BLaER1 treated with 17β-estradiol and CSF1 and Interleukin-3, amounts not matched to agents 10 nM and 100 nM (cell line): Measurements from ENCODE around the gene SMCO4.
A peak's percentile ranks its signal among the peaks of the same experiment; 100 is the strongest.
"Not testable (repeated sequence)": the region's sequence is repeated elsewhere in the genome, so short reads cannot be mapped to it uniquely, and the experiment has no call there.

Source experiments
- H3K27ac ChIP-seq, 11 experiments: shearing (Covaris generic); formaldehyde crosslinking; 2 replicates each; pipeline ENCODE4 v1.8.1; 2022
- H3K27me3 ChIP-seq, 11 experiments: shearing (Covaris generic); formaldehyde crosslinking; 2 replicates each; pipeline ENCODE4 v1.8.1; 2022
- H3K36me3 ChIP-seq, 11 experiments: shearing (Covaris generic); formaldehyde crosslinking; 2 replicates each; pipeline ENCODE4 v1.8.1; 2022
- H3K4me1 ChIP-seq, 10 experiments: shearing (Covaris generic); formaldehyde crosslinking; 2 replicates each; pipeline ENCODE4 v1.8.1; 2022
- H3K4me2 ChIP-seq, 11 experiments: shearing (Covaris generic); formaldehyde crosslinking; 2 replicates each; pipeline ENCODE4 v1.8.1; 2022
- H3K4me3 ChIP-seq, 10 experiments: shearing (Covaris generic); formaldehyde crosslinking; 2 replicates each; pipeline ENCODE4 v1.8.1; 2022
- H3K9ac ChIP-seq, 11 experiments: shearing (Covaris generic); formaldehyde crosslinking; 2 replicates each; pipeline ENCODE4 v1.8.1; 2022
- H3K9me3 ChIP-seq, 11 experiments: shearing (Covaris generic); formaldehyde crosslinking; replicated peaks in 1 of 11; 2 replicates each; pipeline ENCODE4 v1.8.1; 2022
- H4K20me1 ChIP-seq, 11 experiments: shearing (Covaris generic); formaldehyde crosslinking; 2 replicates each; pipeline ENCODE4 v1.8.1; 2022
- Cebpa-rat ChIP-seq, 11 experiments: shearing (Covaris generic); IDR thresholded peaks; 2 replicates each; pipeline ENCODE4 v1.8.1; 2022

SMCO4 gene

GRCh38 chr11:93536101-93536861, 6.9 kb downstream of the SMCO4 start:
- Histone ChIP-seq H4K20me1 (peaks cover 0 to 46% (median 23%) of the 10 kb centered on the region in 11 experiments; a peak in 14 of 22 replicates), H3K4me2 (peak overlapping the region; percentile 44 to 85 (median 72); a peak in 21 of 22 replicates), H3K36me3 (0 out of 22 replicates have a peak, but pooled peaks cover 0 to 4% (median 0%) of the 10 kb centered on the region in 11 experiments), H3K4me1 (peaks cover 41 to 74% (median 61%) of the 10 kb centered on the region in 10 experiments), H3K27ac (no peak overlapping the region), H3K4me3 (no peak overlapping the region), H3K9ac (0 out of 22 replicates have a peak overlapping the region, but pooled peaks of 1 of the 11 experiments have one; percentile 2), H3K27me3 (no peaks in the 10 kb centered on the region), H3K9me3 (no peaks in the 10 kb centered on the region)
- TF ChIP-seq Cebpa-rat (IDR thresholded peaks at IDR 0.05), result 0 out of 22 replicates have a peak, but pooled peaks of 1 of the 11 experiments have one; percentile 20

DNA sequence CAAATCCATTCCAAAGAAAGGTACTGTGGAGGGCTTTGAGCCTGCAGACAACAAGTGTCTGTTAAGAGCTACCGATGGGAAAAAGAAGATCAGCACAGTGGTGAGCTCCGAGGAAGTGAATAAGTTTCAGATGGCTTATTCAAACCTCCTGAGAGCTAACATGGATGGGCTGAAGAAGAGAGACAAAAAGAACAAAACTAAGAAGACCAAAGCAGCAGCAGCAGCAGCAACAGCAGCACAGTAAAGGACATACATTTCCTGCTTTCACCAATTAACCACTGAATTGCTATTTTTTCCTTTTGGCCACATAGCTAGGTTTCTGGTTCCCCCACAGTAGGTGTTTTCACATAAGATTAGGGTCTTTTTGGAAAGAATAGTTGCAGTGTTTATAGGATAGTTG, 7.6 kb downstream of the SMCO4 start:
- H3K4me1 ChIP-seq, result peaks cover 41 to 81% (median 67%) of the 10 kb centered on the region in 10 experiments
- not testable (repeated sequence) for H3K4me3 ChIP-seq

GRCh38 chr11:93532806-93533205, 10.4 kb downstream of the SMCO4 start:
- H3K27ac ChIP-seq, result no peak overlapping the region
- H3K4me3 ChIP-seq, result no peak overlapping the region
- TF ChIP-seq Cebpa-rat (IDR thresholded peaks at IDR 0.05), result no peak
- H3K9me3 ChIP-seq, result no peaks in the 10 kb centered on the region
- H3K36me3 ChIP-seq, result 0 out of 22 replicates have a peak, but pooled peaks cover 0 to 4% (median 0%) of the 10 kb centered on the region in 11 experiments
- peaks cover 0 to 33% (median 12%) of the 10 kb centered on the region in 11 experiments; a peak in 12 of 22 replicates for H4K20me1 ChIP-seq
- peak overlapping the region in 8 of 11 experiments; percentile 30 to 72 (median 48); a peak in 15 of 22 replicates for H3K4me2 ChIP-seq
- H3K9ac ChIP-seq, result peak overlapping the region in 2 of 11 experiments; percentile 20 to 23; a peak in 1 of 22 replicates
- H3K4me1 ChIP-seq, result peaks cover 61 to 96% (median 86%) of the 10 kb centered on the region in 10 experiments
- no peaks in the 10 kb centered on the region for H3K27me3 ChIP-seq

More for the DNA sequence above, 7.6 kb downstream of the SMCO4 start:
- H3K27me3 ChIP-seq, H3K36me3 ChIP-seq, H3K9me3 ChIP-seq, H3K27ac ChIP-seq: not testable (repeated sequence)
- Histone ChIP-seq H3K4me2 (peak overlapping the region; percentile 28 to 85 (median 72); a peak in 21 of 22 replicates), H3K9ac (peak overlapping the region in 3 of 11 experiments; percentile 15 to 18 (median 16); a peak in 3 of 22 replicates), H4K20me1 (peaks cover 0 to 44% (median 23%) of the 10 kb centered on the region in 11 experiments; a peak in 13 of 22 replicates)

- no peaks in the 10 kb centered on the region for H3K27me3 ChIP-seq
- peak overlapping the region in 6 of 11 experiments; percentile 36 to 72 (median 60); a peak in 10 of 22 replicates for H3K4me2 ChIP-seq
- no peaks in the 10 kb centered on the region for H3K9me3 ChIP-seq
- 0 out of 22 replicates have a peak, but pooled peaks cover 0 to 4% (median 0%) of the 10 kb centered on the region in 11 experiments for H3K36me3 ChIP-seq
- no peak for TF ChIP-seq Cebpa-rat (IDR thresholded peaks at IDR 0.05)
- peaks cover 0 to 28% (median 8%) of the 10 kb centered on the region in 11 experiments; a peak in 11 of 22 replicates for H4K20me1 ChIP-seq
- H3K27ac ChIP-seq, result no peak overlapping the region
- no peak overlapping the region for H3K4me3 ChIP-seq
- H3K9ac ChIP-seq, result no peak overlapping the region
- H3K4me1 ChIP-seq, result peaks cover 61 to 96% (median 86%) of the 10 kb centered on the region in 10 experiments
Observed at GRCh38 chr11:93532281-93532789, 10.9 kb downstream of the SMCO4 start.

DNA sequence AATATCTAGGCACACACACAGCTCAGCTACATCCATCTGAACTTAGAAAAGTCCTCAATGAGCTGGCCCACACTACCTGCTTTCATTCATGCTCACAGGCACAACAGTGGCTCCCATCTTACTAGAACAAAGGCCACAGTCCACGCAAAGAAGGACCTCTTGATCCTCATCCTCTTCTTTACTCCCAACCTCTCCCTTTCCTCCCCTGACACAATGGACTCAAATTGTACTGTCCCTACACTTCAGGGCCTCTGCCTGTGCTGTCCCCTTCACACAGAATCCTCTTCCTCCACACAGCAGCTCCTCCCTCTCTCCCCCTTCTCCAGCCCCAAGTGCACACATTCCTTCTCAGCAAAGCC, 12.7 kb downstream of the SMCO4 start:
- Histone ChIP-seq H4K20me1 (peaks cover 0 to 22% (median 0%) of the 10 kb centered on the region in 11 experiments; a peak in 6 of 22 replicates), H3K9ac (peak overlapping the region in 9 of 11 experiments; percentile 39 to 65 (median 56); a peak in 13 of 22 replicates), H3K4me1 (peaks cover 61 to 96% (median 86%) of the 10 kb centered on the region in 10 experiments), H3K27me3 (no peaks in the 10 kb centered on the region), H3K27ac (peak overlapping the region in 9 of 11 experiments; percentile 54 to 75 (median 71); a peak in 14 of 22 replicates), H3K36me3 (0 out of 22 replicates have a peak, but pooled peaks cover 0 to 4% (median 0%) of the 10 kb centered on the region in 11 experiments), H3K4me3 (no peak overlapping the region), H3K4me2 (peak overlapping the region; percentile 79 to 92 (median 86)), H3K9me3 (no peaks in the 10 kb centered on the region)
- TF ChIP-seq Cebpa-rat (IDR thresholded peaks at IDR 0.05), result no peak

DNA sequence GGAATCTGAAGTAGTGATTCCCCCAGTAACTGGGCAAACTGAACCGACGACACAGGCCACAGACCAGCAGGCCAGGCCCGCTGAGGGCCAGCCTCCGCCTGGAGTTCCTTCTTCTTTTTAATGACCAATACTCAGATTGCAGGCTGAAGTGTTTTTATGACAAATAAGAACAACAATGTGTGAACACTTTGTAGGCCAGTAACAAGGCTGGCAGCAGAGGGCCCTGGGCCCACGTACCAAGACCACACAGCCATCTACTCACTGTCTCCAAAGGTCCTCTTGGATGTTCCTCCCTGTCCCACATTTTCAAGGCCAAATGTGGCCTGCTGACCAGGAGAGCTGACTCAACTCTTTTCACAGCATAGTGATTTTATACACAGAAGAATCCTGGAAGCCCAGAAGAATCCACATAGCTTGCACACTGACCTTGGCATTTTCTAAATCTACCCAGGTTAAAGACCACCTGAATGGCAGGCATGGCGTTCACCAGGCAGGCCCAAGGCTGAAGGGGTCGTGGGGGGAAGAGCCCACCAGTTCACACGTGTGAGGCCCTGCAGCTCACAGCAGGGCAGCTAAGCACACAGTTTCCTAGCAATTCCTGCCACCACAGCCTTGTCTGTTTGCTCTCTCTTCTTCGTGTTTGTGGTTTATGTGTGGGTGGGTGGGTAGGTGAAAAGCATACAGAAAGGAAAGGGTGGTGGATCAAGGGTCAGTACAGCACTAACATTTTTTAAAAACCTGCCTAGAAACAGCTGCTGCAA, 13.3 kb downstream of the SMCO4 start:
- H3K9ac ChIP-seq, result peak overlapping the region; percentile 39 to 65 (median 56); a peak in 21 of 22 replicates

GRCh38 chr11:93528757-93529645, 14.2 kb downstream of the SMCO4 start:
- Histone ChIP-seq H3K27me3 (no peaks in the 10 kb centered on the region), H3K9me3 (no peaks in the 10 kb centered on the region), H3K36me3 (no peaks in the 10 kb centered on the region), H3K4me2 (peak overlapping the region; percentile 79 to 92 (median 86)), H4K20me1 (peaks cover 0 to 11% (median 0%) of the 10 kb centered on the region in 11 experiments; a peak in 1 of 22 replicates), H3K9ac (peak overlapping the region; percentile 39 to 65 (median 56); a peak in 20 of 22 replicates), H3K27ac (peak overlapping the region; percentile 54 to 75 (median 65); a peak in 21 of 22 replicates), H3K4me1 (peaks cover 70 to 99% (median 89%) of the 10 kb centered on the region in 10 experiments), H3K4me3 (peak overlapping the region in 3 of 10 experiments; percentile 6 to 19 (median 8); a peak in 3 of 20 replicates)
- TF ChIP-seq Cebpa-rat (IDR thresholded peaks at IDR 0.05), result no peak

More for the DNA sequence above, 13.3 kb downstream of the SMCO4 start:
- 0 out of 22 replicates have a peak, but pooled peaks cover 0 to 2% (median 0%) of the 10 kb centered on the region in 11 experiments for H3K36me3 ChIP-seq
- H3K27me3 ChIP-seq, result no peaks in the 10 kb centered on the region
- peaks cover 61 to 96% (median 86%) of the 10 kb centered on the region in 10 experiments for H3K4me1 ChIP-seq
- H4K20me1 ChIP-seq, result peaks cover 0 to 17% (median 0%) of the 10 kb centered on the region in 11 experiments; a peak in 6 of 22 replicates
- peak overlapping the region; percentile 54 to 75 (median 65); a peak in 21 of 22 replicates for H3K27ac ChIP-seq
- peak overlapping the region in 1 of 10 experiments; percentile 19; a peak in 3 of 20 replicates for H3K4me3 ChIP-seq
- TF ChIP-seq Cebpa-rat (IDR thresholded peaks at IDR 0.05), result no peak
- peak overlapping the region; percentile 79 to 92 (median 86) for H3K4me2 ChIP-seq
- no peaks in the 10 kb centered on the region for H3K9me3 ChIP-seq
